Activated CD4-positive, alpha-beta memory T cell treated with anti-CD3 and anti-CD28 coated beads for 36 hours (primary cell): ENCODE data around the gene CTPS1. TPM values are rescaled to one million over a fixed set of nuclear protein-coding genes. Genes with fewer than 3 reads are reported as not detected.

Experiments
- CTCF ChIA-PET: fragments of 350-600 bp; sonication (Branson Sonifier 250); formaldehyde crosslinking; loops from one replicate; lab custom pipeline; 2021; ENCODE audit warnings: antibody characterized with exemption, inconsistent platforms; lab: Charles Lee
- POLR2A ChIA-PET: fragments of 350-600 bp; sonication (Branson Sonifier 250); formaldehyde crosslinking; loops from one replicate; lab custom pipeline; 2021; ENCODE audit warnings: antibody characterized with exemption; lab: Charles Lee
- DNase-seq: peaks from one replicate; pipeline ENCODE4 v3.0.0-alpha.2; 2020
- H3K27ac Mint-ChIP-seq: one replicate; pipeline ENCODE4 v1.8.0; 2021; ENCODE audit warnings: mixed read lengths
- H3K27me3 Mint-ChIP-seq: one replicate; pipeline ENCODE4 v1.8.0; 2021; ENCODE audit warnings: mixed read lengths
- H3K36me3 Mint-ChIP-seq: one replicate; pipeline ENCODE4 v1.8.0; 2021; ENCODE audit warnings: mixed read lengths
- H3K4me1 Mint-ChIP-seq: one replicate; pipeline ENCODE4 v1.8.0; 2021; ENCODE audit warnings: low read depth, mixed read lengths
- H3K4me3 Mint-ChIP-seq: one replicate; pipeline ENCODE4 v1.8.0; 2021; ENCODE audit warnings: mild to moderate bottlenecking, mixed read lengths
- H3K9me3 Mint-ChIP-seq: one replicate; pipeline ENCODE4 v1.8.0; 2021; ENCODE audit warnings: mixed read lengths
- intact Hi-C: fragments of 100-400 bp; cut with micrococcal nuclease; formaldehyde crosslinking; loops from one replicate; pipeline ENCODE4 v1.15.1; 2023
- total RNA-seq, 2 experiments: library from RNA; stranded (reverse); gene quantifications; one replicate each; pipeline ENCODE4 v1.2.3, GENCODE V29; 2021

Gene CTPS1
- total RNA-seq, 2 experiments from 2014 or later = 78.0 to 78.5 TPM

- no peak for DNase-seq
- CTCF ChIA-PET = interaction anchor here (1.0 kb wide), 1 partner anchor 24 kb away, joined by 6 read pairs; no protein-coding TSS in a partner anchor
- Mint-ChIP-seq H3K4me3 (no peak overlapping the region), H3K9me3 (no peaks in the 10 kb centered on the region), H3K4me1 (peaks cover 6% of the 10 kb centered on the region), H3K27me3 (no peaks in the 10 kb centered on the region), H3K27ac (no peak overlapping the region), H3K36me3 (no peaks in the 10 kb centered on the region)
- intact Hi-C loops = no loop called here
- POLR2A ChIA-PET = no interaction called here
Observed at GRCh38 chr1:40971966-40972365, 7.5 kb upstream of the CTPS1 start.

GRCh38 chr1:40973912-40974311 lies 5.6 kb upstream of the CTPS1 start:
- H3K27ac Mint-ChIP-seq = no peak overlapping the region
- H3K36me3 Mint-ChIP-seq = no peaks in the 10 kb centered on the region
- CTCF ChIA-PET = no interaction called here
- intact Hi-C loops = no loop called here
- no peaks in the 10 kb centered on the region for H3K9me3 Mint-ChIP-seq
- no peak overlapping the region for H3K4me3 Mint-ChIP-seq
- no peak for DNase-seq
- no peaks in the 10 kb centered on the region for H3K27me3 Mint-ChIP-seq
- H3K4me1 Mint-ChIP-seq = peaks cover 8% of the 10 kb centered on the region
- POLR2A ChIA-PET = no interaction called here

DNA sequence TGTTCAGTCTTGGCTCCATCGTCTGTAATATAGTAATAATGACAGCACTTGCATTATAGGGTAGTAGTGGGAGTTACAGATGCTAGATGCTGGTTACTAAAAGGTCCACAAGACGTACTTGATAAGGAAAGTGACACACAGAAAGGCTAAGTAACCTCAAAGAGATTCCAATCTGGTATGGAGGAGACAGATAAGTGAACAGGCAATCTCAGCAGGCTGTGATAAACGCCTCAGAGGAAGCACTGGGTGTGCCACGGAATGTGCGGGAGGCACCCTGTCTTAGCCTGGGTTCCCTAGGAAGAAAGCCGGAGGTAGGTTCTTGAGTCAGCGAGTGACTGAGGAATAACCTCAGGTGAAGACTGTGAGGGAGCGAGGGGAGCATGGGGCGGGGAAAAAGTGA lies 4.6 kb upstream of the CTPS1 start:
- peaks cover 9% of the 10 kb centered on the region for H3K4me1 Mint-ChIP-seq
- no peak for DNase-seq
- POLR2A ChIA-PET = no interaction called here
- intact Hi-C loops = loop anchor here (5.0 kb wide), 1 partner anchor 283 kb away; the partner anchor contains the start of gene NFYC
- no peaks in the 10 kb centered on the region for H3K36me3 Mint-ChIP-seq
- no peaks in the 10 kb centered on the region for H3K27me3 Mint-ChIP-seq
- H3K9me3 Mint-ChIP-seq = no peaks in the 10 kb centered on the region
- H3K27ac Mint-ChIP-seq = no peak overlapping the region
- CTCF ChIA-PET = interaction anchor here (1.0 to 1.3 kb wide), 3 partner anchors 22 to 29 kb away, joined by 3 to 4 read pairs (median 3); no protein-coding TSS in a partner anchor
- no peak overlapping the region for H3K4me3 Mint-ChIP-seq

GRCh38 chr1:40976952-40977690 lies 2.4 kb upstream of the CTPS1 start:
- DNase-seq = no peak
- Mint-ChIP-seq H3K9me3 (no peaks in the 10 kb centered on the region), H3K4me1 (peaks cover 25% of the 10 kb centered on the region), H3K27me3 (no peaks in the 10 kb centered on the region), H3K36me3 (peaks cover 14% of the 10 kb centered on the region), H3K4me3 (no peak overlapping the region), H3K27ac (no peak overlapping the region)
- POLR2A ChIA-PET = no interaction called here
- CTCF ChIA-PET = interaction anchor here (2.9 kb wide), 1 partner anchor 24 kb away, joined by 8 read pairs; no protein-coding TSS in a partner anchor
- intact Hi-C loops = loop anchor here (5.0 kb wide), 1 partner anchor 285 kb away; the partner anchor contains the start of gene NFYC

GRCh38 chr1:40977716-40978115 lies 1.8 kb upstream of the CTPS1 start:
- intact Hi-C loops = loop anchor here (5.0 kb wide), 1 partner anchor 285 kb away; the partner anchor contains the start of gene NFYC
- H3K36me3 Mint-ChIP-seq = peaks cover 18% of the 10 kb centered on the region
- H3K4me1 Mint-ChIP-seq = peaks cover 31% of the 10 kb centered on the region
- POLR2A ChIA-PET = no interaction called here
- H3K27me3 Mint-ChIP-seq = no peaks in the 10 kb centered on the region
- DNase-seq = no peak
- no peaks in the 10 kb centered on the region for H3K9me3 Mint-ChIP-seq
- H3K4me3 Mint-ChIP-seq = no peak overlapping the region
- no peak overlapping the region for H3K27ac Mint-ChIP-seq
- CTCF ChIA-PET = interaction anchor here (0.8 to 2.9 kb wide), 2 partner anchors 25 to 29 kb away, joined by 3 to 8 read pairs; no protein-coding TSS in a partner anchor

DNA sequence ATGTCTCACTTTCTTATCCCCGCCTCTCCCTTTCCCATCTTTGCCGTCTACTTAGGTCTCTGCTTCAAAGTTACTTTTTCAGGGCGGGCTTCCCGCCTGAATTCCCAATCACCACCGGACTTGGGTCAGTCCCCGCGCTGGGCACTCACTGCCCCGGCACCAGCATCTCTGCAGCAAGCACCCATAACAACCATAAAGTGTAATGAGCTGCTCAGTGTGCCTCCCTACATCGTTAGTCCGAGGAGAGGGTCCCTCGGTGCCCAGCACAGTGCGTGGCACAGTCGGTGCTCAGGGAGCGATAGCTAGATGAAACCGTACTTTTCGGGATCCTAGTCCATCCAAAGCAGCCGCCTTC lies 633 bp upstream of the CTPS1 start:
- Mint-ChIP-seq H3K4me1 (peaks cover 41% of the 10 kb centered on the region), H3K4me3 (peak overlapping the region; percentile 81), H3K36me3 (peaks cover 24% of the 10 kb centered on the region), H3K27ac (peak overlapping the region; percentile 89), H3K9me3 (no peaks in the 10 kb centered on the region), H3K27me3 (no peaks in the 10 kb centered on the region)
- no peak for DNase-seq
- intact Hi-C loops = loop anchor here (5.0 kb wide), 1 partner anchor 287 kb away; the partner anchor contains the start of gene NFYC
- POLR2A ChIA-PET = interaction anchor here (0.6 to 2.4 kb wide), 3 partner anchors 25 to 287 kb away, joined by 3 to 14 read pairs (median 14); partner anchors contain the start of gene NFYC
- CTCF ChIA-PET = interaction anchor here (2.1 to 2.9 kb wide), 2 partner anchors 26 to 31 kb away, joined by 6 to 8 read pairs; no protein-coding TSS in a partner anchor

- Mint-ChIP-seq H3K4me3 (peak overlapping the region; percentile 80), H3K9me3 (no peaks in the 10 kb centered on the region), H3K27me3 (no peaks in the 10 kb centered on the region), H3K27ac (peak overlapping the region; percentile 88), H3K36me3 (peaks cover 34% of the 10 kb centered on the region), H3K4me1 (peaks cover 48% of the 10 kb centered on the region)
- ChIA-PET CTCF (interaction anchor here (1.1 to 2.9 kb wide), 4 partner anchors 24 to 32 kb away, joined by 3 to 12 read pairs (median 7); no protein-coding TSS in a partner anchor), POLR2A (interaction anchor here (0.7 to 2.4 kb wide), 7 partner anchors 11 to 941 kb away, joined by 3 to 14 read pairs (median 5); partner anchors contain the start of genes CITED4 and NFYC)
- intact Hi-C loops = loop anchor here (1.0 to 10.0 kb wide), 3 partner anchors 23 to 385 kb away; partner anchors contain the start of genes FOXO6 and SCMH1
- no peak for DNase-seq
Observed at GRCh38 chr1:40980068-40980452, 564 bp downstream of the CTPS1 start.

- ChIA-PET POLR2A (interaction anchor here (0.7 to 2.4 kb wide), 7 partner anchors 11 to 941 kb away, joined by 3 to 14 read pairs (median 5); partner anchors contain the start of genes CITED4 and NFYC), CTCF (interaction anchor here (1.1 to 2.1 kb wide), 3 partner anchors 23 to 32 kb away, joined by 3 to 12 read pairs (median 6); no protein-coding TSS in a partner anchor)
- H3K9me3 Mint-ChIP-seq = no peaks in the 10 kb centered on the region
- H3K27ac Mint-ChIP-seq = peak overlapping the region; percentile 88
- H3K4me3 Mint-ChIP-seq = peak overlapping the region; percentile 80
- no peaks in the 10 kb centered on the region for H3K27me3 Mint-ChIP-seq
- H3K4me1 Mint-ChIP-seq = peaks cover 53% of the 10 kb centered on the region
- peaks cover 39% of the 10 kb centered on the region for H3K36me3 Mint-ChIP-seq
- peak; percentile 81 for DNase-seq
- intact Hi-C loops = loop anchor here (1.0 to 10.0 kb wide), 3 partner anchors 23 to 384 kb away; partner anchors contain the start of genes FOXO6 and SCMH1
Observed at GRCh38 chr1:40980453-40981121, 1.1 kb downstream of the CTPS1 start.

GRCh38 chr1:40981691-40982448 lies 2.4 kb downstream of the CTPS1 start:
- DNase-seq = no peak
- H3K4me1 Mint-ChIP-seq = peaks cover 62% of the 10 kb centered on the region
- intact Hi-C loops = loop anchor here (5.0 to 10.0 kb wide), 2 partner anchors 260 to 383 kb away; partner anchors contain the start of genes FOXO6 and SCMH1
- H3K27me3 Mint-ChIP-seq = no peaks in the 10 kb centered on the region
- peaks cover 52% of the 10 kb centered on the region for H3K36me3 Mint-ChIP-seq
- no peak overlapping the region for H3K27ac Mint-ChIP-seq
- CTCF ChIA-PET = interaction anchor here (0.9 to 1.8 kb wide), 2 partner anchors 29 to 31 kb away, joined by 4 read pairs; no protein-coding TSS in a partner anchor
- H3K4me3 Mint-ChIP-seq = peak overlapping the region; percentile 80
- H3K9me3 Mint-ChIP-seq = no peaks in the 10 kb centered on the region
- POLR2A ChIA-PET = no interaction called here

GRCh38 chr1:40982721-40983120 lies 3.2 kb downstream of the CTPS1 start:
- Mint-ChIP-seq H3K27me3 (no peaks in the 10 kb centered on the region), H3K4me3 (no peak overlapping the region), H3K36me3 (peaks cover 61% of the 10 kb centered on the region), H3K27ac (no peak overlapping the region), H3K9me3 (no peaks in the 10 kb centered on the region), H3K4me1 (peaks cover 62% of the 10 kb centered on the region)
- POLR2A ChIA-PET = no interaction called here
- CTCF ChIA-PET = interaction anchor here (0.9 to 4.5 kb wide), 3 partner anchors 21 to 32 kb away, joined by 4 to 25 read pairs (median 4); no protein-coding TSS in a partner anchor
- DNase-seq = no peak
- intact Hi-C loops = loop anchor here (5.0 to 10.0 kb wide), 2 partner anchors 260 to 382 kb away; partner anchors contain the start of genes FOXO6 and SCMH1
